ENCODE results near the gene GALNT13. TPM values are rescaled to one million over a fixed set of nuclear protein-coding genes. Genes with fewer than 3 reads are reported as not detected.

GALNT13 gene
- total RNA-seq, 1 donor from 2014 or later, result 0.40 TPM

- DNase-seq (ENCODE audit: low read depth), result no peak
Observed at GRCh38 chr2:154480521-154480920, 608.8 kb downstream of the GALNT13 start.

DNA sequence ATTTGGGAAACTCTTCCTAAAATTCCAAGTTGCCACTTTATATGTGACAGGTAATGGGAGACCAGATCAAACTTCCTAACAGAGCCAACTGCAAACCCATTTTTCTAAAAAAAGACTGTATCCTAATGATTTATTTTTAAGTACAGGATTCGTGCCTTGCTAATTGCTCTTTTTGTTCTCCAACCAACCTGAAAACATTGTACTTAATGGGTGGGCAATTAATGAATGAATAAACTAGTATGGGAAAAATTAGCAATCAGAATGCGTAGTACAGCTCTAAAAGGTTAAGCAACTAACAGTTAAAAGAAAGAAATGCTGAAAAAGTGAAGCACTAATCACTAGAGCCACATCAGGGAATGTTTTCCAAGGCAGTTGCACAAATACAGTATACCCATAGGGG, 609.6 kb downstream of the GALNT13 start:
- DNase-seq (ENCODE audit: low read depth), result no peak

- DNase-seq (ENCODE audit: low read depth), result peak; percentile 91
Observed at GRCh38 chr2:154484338-154485099, 612.8 kb downstream of the GALNT13 start.

GRCh38 chr2:154488801-154489200, 617.1 kb downstream of the GALNT13 start:
- DNase-seq (ENCODE audit: low read depth), result peak; percentile 81

- peak; percentile 88 for DNase-seq (ENCODE audit: low read depth)
Observed at GRCh38 chr2:154489266-154489858, 617.6 kb downstream of the GALNT13 start.

DNA sequence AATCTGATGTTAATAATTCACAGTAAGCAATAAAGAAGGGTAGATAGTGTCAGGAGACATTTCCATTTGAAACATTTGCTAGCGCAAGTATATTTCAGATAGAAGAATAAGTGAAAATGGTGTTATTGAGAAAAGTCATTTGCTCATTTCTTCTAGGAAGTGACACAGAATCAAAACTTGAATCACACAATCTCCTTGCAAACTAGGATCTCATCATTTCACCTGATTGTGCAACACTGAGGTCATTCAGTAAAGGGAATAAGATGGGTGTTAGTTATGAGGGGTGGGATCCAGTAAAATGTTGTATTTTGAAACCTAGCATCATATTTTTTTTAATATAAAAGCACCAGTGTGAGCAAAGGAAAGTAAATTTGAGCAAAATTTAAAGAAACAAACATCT, 618.8 kb downstream of the GALNT13 start:
- peak; percentile 65 for DNase-seq (ENCODE audit: low read depth)

- peak; percentile 92 for DNase-seq (ENCODE audit: low read depth)
Observed at GRCh38 chr2:154495455-154495868, 623.7 kb downstream of the GALNT13 start.

GRCh38 chr2:154497019-154497418, 625.3 kb downstream of the GALNT13 start:
- DNase-seq (ENCODE audit: low read depth), result no peak

All from renal cortical epithelial cell (primary cell).